ENCODE measurements around the gene ATP5PF. TPM values are rescaled to one million over a fixed set of nuclear protein-coding genes. Genes with fewer than 3 reads are reported as not detected.
A peak's percentile ranks its signal among the peaks of the same experiment; 100 is the strongest.
"Not testable (repeated sequence)": the region's sequence is repeated elsewhere in the genome, so short reads cannot be mapped to it uniquely, and the experiment has no call there.

ATP5PF gene
- total RNA-seq, 1 donor from 2014 or later, result 122 TPM

- no peak for DNase-seq (ENCODE audit: extremely low read depth, low read depth, low spot score)
These were observed 2.5 kb downstream of the ATP5PF start for GRCh38 chr21:25732091-25732760.

GRCh38 chr21:25722631-25723030 is 12.1 kb downstream of the ATP5PF start:
- no peak for DNase-seq (ENCODE audit: extremely low read depth, low read depth, low spot score)

GRCh38 chr21:25721987-25722386 is 12.7 kb downstream of the ATP5PF start:
- no peak for DNase-seq (ENCODE audit: extremely low read depth, low read depth, low spot score)

- DNase-seq (ENCODE audit: extremely low read depth, low read depth, low spot score), result no peak
These were observed 17.1 kb downstream of the ATP5PF start for GRCh38 chr21:25717491-25718147.

GRCh38 chr21:25714066-25714465 is 20.6 kb downstream of the ATP5PF start:
- DNase-seq (ENCODE audit: extremely low read depth, low read depth, low spot score), result not testable (repeated sequence)

- DNase-seq (ENCODE audit: extremely low read depth, low read depth, low spot score), result no peak
These were observed 24.2 kb downstream of the ATP5PF start for GRCh38 chr21:25710550-25710949.

- DNase-seq (ENCODE audit: extremely low read depth, low read depth, low spot score), result no peak
These were observed 24.9 kb downstream of the ATP5PF start for GRCh38 chr21:25709684-25710265.

- DNase-seq (ENCODE audit: extremely low read depth, low read depth, low spot score), result peak; percentile 9
These were observed 26.1 kb downstream of the ATP5PF start for GRCh38 chr21:25708467-25709065.

- DNase-seq (ENCODE audit: extremely low read depth, low read depth, low spot score), result no peak
These were observed 33.2 kb downstream of the ATP5PF start for GRCh38 chr21:25701529-25701928.

- DNase-seq (ENCODE audit: extremely low read depth, low read depth, low spot score), result no peak
These were observed 34.0 kb downstream of the ATP5PF start for GRCh38 chr21:25700741-25701140.

GRCh38 chr21:25695461-25695860 is 39.2 kb downstream of the ATP5PF start:
- DNase-seq (ENCODE audit: extremely low read depth, low read depth, low spot score), result not testable (repeated sequence)

GRCh38 chr21:25691976-25692375 is 42.7 kb downstream of the ATP5PF start:
- no peak for DNase-seq (ENCODE audit: extremely low read depth, low read depth, low spot score)

GRCh38 chr21:25689226-25689625 is 45.5 kb downstream of the ATP5PF start:
- no peak for DNase-seq (ENCODE audit: extremely low read depth, low read depth, low spot score)

GRCh38 chr21:25688275-25689155 is 46.2 kb downstream of the ATP5PF start:
- DNase-seq (ENCODE audit: extremely low read depth, low read depth, low spot score), result peak; percentile 20

GRCh38 chr21:25687787-25688186 is 46.9 kb downstream of the ATP5PF start:
- no peak for DNase-seq (ENCODE audit: extremely low read depth, low read depth, low spot score)

GRCh38 chr21:25682382-25682781 is 52.3 kb downstream of the ATP5PF start:
- DNase-seq (ENCODE audit: extremely low read depth, low read depth, low spot score), result no peak

- DNase-seq (ENCODE audit: extremely low read depth, low read depth, low spot score), result no peak
These were observed 58.3 kb downstream of the ATP5PF start for GRCh38 chr21:25676451-25676850.
